K562 (cell line): ENCODE measurements around the gene SRPX. TPM values are rescaled to one million over a fixed set of nuclear protein-coding genes. Genes with fewer than 3 reads are reported as not detected.

Source experiments
- ATAC-seq: fragments of 200-7000 bp; cut with Tn5 transposase; 3 replicates; pipeline ENCODE4 v1.9.1; 2020; ENCODE audit warnings: moderate library complexity
- BruUV-seq: library from RNA; stranded (reverse); fragments of 400-500 nt; replicated peaks from 2 replicates; lab custom pipeline; 2021; lab: Mats Ljungman, UMichigan
- CTCF ChIA-PET: fragments of 300-600 bp; formaldehyde crosslinking; extraction: SDS; loops from one replicate; lab custom pipeline; 2021; ENCODE audit warnings: low intra/inter-chr PET ratio; lab: Yijun Ruan, JAX
- POLR2A ChIA-PET: fragments of 300-600, 350-650 bp; sonication (Branson Sonifier 250); formaldehyde crosslinking; extraction: SDS; loops from one replicate; lab custom pipeline; 2021; ENCODE audit warnings: antibody characterized with exemption, inconsistent platforms; lab: Yijun Ruan, JAX
- DNase-seq, 4 experiments: peaks; one replicate each; pipeline versions ENCODE4 v3.0.0 to v3.0.0-alpha.2; 2011 to 2018; ENCODE audit warnings: low spot score in 3 of 4, mixed read lengths in 3 of 4; ENCODE audit errors: extremely low read depth in 1 of 4
- FAIRE-seq: peaks from 2 replicates; lab custom pipeline; 2011; peaks lifted over from hg19 to GRCh38; lab: Jason Lieb, UNC
- H2AFZ ChIP-seq: 2 replicates; pipeline ENCODE4 v1.6.0; 2011; ENCODE audit warnings: low read depth, low read length, control low read depth, inconsistent platforms
- H3K27ac ChIP-seq: fragments of 200-600 bp; 3 replicates; pipeline ENCODE4 v1.8.0; 2011; ENCODE audit warnings: low read depth, mild to moderate bottlenecking, control low read depth, inconsistent platforms, low read length, moderate library complexity, mixed read lengths; ENCODE audit errors: extremely low read depth
- H3K27me3 ChIP-seq, 2 experiments: fragments of 300-600 bp in 1 of 2; 2 replicates in 1 of 2; 3 replicates in 1 of 2; pipeline versions ENCODE4 v1.6.0 to v1.8.0; 2011; ENCODE audit warnings: inconsistent platforms in 2 of 2, low read length in 2 of 2, mild to moderate bottlenecking in 1 of 2, mixed read lengths in 1 of 2, moderate library complexity in 1 of 2; ENCODE audit not compliant: control insufficient read depth in 2 of 2, insufficient read depth in 2 of 2
- H3K36me3 ChIP-seq: fragments of 300-600 bp; 3 replicates; pipeline ENCODE4 v1.8.0; 2011; ENCODE audit warnings: mild to moderate bottlenecking, low read length, inconsistent platforms; ENCODE audit not compliant: control insufficient read depth, insufficient read depth
- H3K4me1 ChIP-seq, 2 experiments: fragments of 200-600 bp in 1 of 2; replicated peaks in 1 of 2; 2 replicates in 1 of 2; 3 replicates in 1 of 2; pipeline versions ENCODE4 v1.5.1 to v1.8.0; 2011; ENCODE audit warnings: inconsistent platforms in 2 of 2, low read length in 2 of 2, mild to moderate bottlenecking in 1 of 2, mixed read lengths in 1 of 2, moderate library complexity in 1 of 2; ENCODE audit not compliant: control insufficient read depth in 2 of 2, insufficient read depth in 2 of 2
- H3K4me2 ChIP-seq: 2 replicates; pipeline ENCODE4 v1.6.1; 2011; ENCODE audit warnings: low read length, control low read depth, inconsistent platforms, mixed read lengths; ENCODE audit not compliant: insufficient read depth
- H3K4me3 ChIP-seq: fragments of 200-600 bp; sonication (generic), shearing (Covaris generic); 2 replicates; pipeline ENCODE4 v1.5.1; 2016; ENCODE audit warnings: control low read depth, inconsistent platforms
- H3K79me2 ChIP-seq: fragments of 200-600 bp; 3 replicates; pipeline ENCODE4 v1.8.0; 2011; ENCODE audit warnings: low read length, inconsistent platforms; ENCODE audit not compliant: control insufficient read depth, insufficient read depth
- H3K9ac ChIP-seq, 2 experiments: 2 replicates each; pipeline versions ENCODE4 v1.6.0 to v1.6.1; 2011; ENCODE audit warnings: low read depth in 2 of 2, low read length in 2 of 2, control low read depth in 1 of 2, inconsistent platforms in 1 of 2, mild to moderate bottlenecking in 1 of 2, mixed read lengths in 1 of 2; ENCODE audit not compliant: insufficient read depth in 1 of 2
- H3K9me1 ChIP-seq: one replicate; pipeline ENCODE4 v1.6.0; 2011; ENCODE audit warnings: inconsistent platforms, mild to moderate bottlenecking, low read length, moderate library complexity; ENCODE audit not compliant: control insufficient read depth, insufficient read depth
- H3K9me3 ChIP-seq: replicated peaks from 2 replicates; pipeline ENCODE4 v1.5.1; 2011; ENCODE audit warnings: low read depth, low read length, inconsistent platforms; ENCODE audit not compliant: control insufficient read depth, insufficient read depth
- H4K20me1 ChIP-seq: replicated peaks from 2 replicates; pipeline ENCODE4 v1.6.1; 2011; ENCODE audit warnings: low read length, inconsistent platforms, mixed read lengths; ENCODE audit not compliant: control insufficient read depth, insufficient read depth
- ASH1L ChIP-seq: fragments of 450-650 bp; IDR thresholded peaks from 2 replicates; pipeline ENCODE4 v1.6.1; 2018; ENCODE audit warnings: borderline replicate concordance, mild to moderate bottlenecking, low read depth; ENCODE audit not compliant: partially characterized antibody
- EP300 ChIP-seq: IDR thresholded peaks from 2 replicates; pipeline ENCODE4 v1.6.1; 2012; ENCODE audit warnings: low read length, improper control_type of control experiment
- HOXB6 ChIP-seq: fragments of 250-450 bp; sonication (Bioruptor Pico); IDR thresholded peaks from 2 replicates; pipeline ENCODE4 v1.5.1; 2022; ENCODE audit warnings: mild to moderate bottlenecking, borderline replicate concordance
- NEUROD1 ChIP-seq: fragments of 150-350 bp; IDR thresholded peaks from 2 replicates; pipeline ENCODE4 v1.6.1; 2014; ENCODE audit warnings: borderline replicate concordance, low read length, low read depth; ENCODE audit not compliant: partially characterized antibody
- NR1H2 ChIP-seq: sonication (generic); formaldehyde crosslinking; IDR thresholded peaks from 2 replicates; pipeline ENCODE4 v1.4.0; 2020; ENCODE audit warnings: mild to moderate bottlenecking, missing genetic modification reagents
- POLR2B ChIP-seq: fragments of 450-650 bp; IDR thresholded peaks from 2 replicates; pipeline ENCODE4 v1.6.1; 2018; ENCODE audit warnings: low read depth; ENCODE audit not compliant: partially characterized antibody
- PYGO2 ChIP-seq: fragments of 450-650 bp; IDR thresholded peaks from 2 replicates; pipeline ENCODE4 v1.6.1; 2016; ENCODE audit warnings: mild to moderate bottlenecking, missing genetic modification characterization, moderate library complexity, missing compliant biosample characterization
- RNF2 ChIP-seq: sonication (generic); IDR thresholded peaks from 2 replicates; pipeline ENCODE4 v1.6.1; 2016
- ZFP36 ChIP-seq: fragments of 150-350 bp; IDR thresholded peaks from 2 replicates; pipeline ENCODE4 v1.6.1; 2018; ENCODE audit warnings: low read length, low read depth; ENCODE audit not compliant: partially characterized antibody
- ZNF324 ChIP-seq: fragments of 250-450 bp; sonication (Bioruptor Pico); IDR thresholded peaks from 2 replicates; pipeline ENCODE4 v1.4.0; 2020; ENCODE audit warnings: mild to moderate bottlenecking
- in situ Hi-C: fragments of 300-500 bp; cut with MboI; formaldehyde crosslinking; loops from 4 replicates; pipeline ENCODE4 v1.15.0; 2018; ENCODE audit warnings: inconsistent platforms, mixed read lengths
- intact Hi-C: fragments of 100-400 bp; cut with micrococcal nuclease; formaldehyde crosslinking; loops from 2 replicates; pipeline ENCODE4 v1.14.2; 2022
- polyA plus RNA-seq, 8 experiments: library from polyadenylated mRNA; depleted of rRNA in 4 of 8; stranded (reverse) in 5 of 8; unstranded in 3 of 8; fragments of >200 nt; fragmentation: Nextera tagmentation in 2 of 8; fragmentation: Illumina TruSeq in 1 of 8; extraction: Ambion mirVana in 2 of 8; extraction: Trizol in 1 of 8; gene quantifications; 2 replicates each; pipeline versions ENCODE4 v1.2.1 to v1.2.3, GENCODE V29; 2011 to 2014; ENCODE audit warnings: inconsistent platforms in 1 of 8, missing spikeins in 1 of 8
- total RNA-seq, 7 experiments: library from RNA; depleted of rRNA in 6 of 7; stranded (reverse); fragments of >200 nt in 6 of 7; fragmentation: Illumina TruSeq in 2 of 7; extraction: Trizol in 2 of 7; gene quantifications; 2 replicates each; pipeline versions ENCODE4 v1.2.1 to v1.2.3, GENCODE V29; 2011 to 2021; ENCODE audit warnings: low replicate concordance in 1 of 7

SRPX gene
- total and polyA plus RNA-seq, 9 of the 15 experiments (the other 6 are each of a cell fraction or from before 2014, with no cell fraction given) = 0.11 to 0.77 (median 0.38) TPM; not detected in 2

GRCh38 chrX:38102240-38102639 is 118.4 kb downstream of the SRPX start (continued):
- no peak for TF ChIP-seq POLR2B
- TF ChIP-seq HOXB6 (CRISPR knock-in tag) = no peak
- TF ChIP-seq, all 486 proteins: peak for 7

- no peak for DNase-seq
- TF ChIP-seq NR1H2 (CRISPR knock-in tag) (no peak), RNF2 (no peak), PYGO2 (no peak), ZFP36 (no peak), EP300 (no peak), ZNF324 (CRISPR knock-in tag) (peak; percentile 95), ASH1L (no peak), NEUROD1 (no peak)
These were observed 121.0 kb downstream of the SRPX start for GRCh38 chrX:38099688-38100087.

More at GRCh38 chrX:38099688-38100087, 121.0 kb downstream of the SRPX start:
- H3K9ac ChIP-seq = no peak overlapping the region
- H3K27me3 ChIP-seq = no peaks in the 10 kb centered on the region
- H3K9me3 ChIP-seq = 0 out of 2 replicates have a peak, but pooled peaks cover 1% of the 10 kb centered on the region
- H3K36me3 ChIP-seq = no peaks in the 10 kb centered on the region
- ATAC-seq = no peak
- CTCF ChIA-PET = no interaction called here
- no peak overlapping the region for H3K4me2 ChIP-seq
- no peak overlapping the region for H3K4me3 ChIP-seq
- H4K20me1 ChIP-seq = no peaks in the 10 kb centered on the region
- POLR2A ChIA-PET = no interaction called here
- intact Hi-C loops (no loop called here), in situ Hi-C loops (no loop called here)
- H3K27ac ChIP-seq = no peak overlapping the region
- BruUV-seq = no TSS peak
- H3K4me1 ChIP-seq = no peaks in the 10 kb centered on the region; a peak in 1 of 5 replicates
- H3K9me1 ChIP-seq = no peaks in the 10 kb centered on the region
- no peaks in the 10 kb centered on the region for H3K79me2 ChIP-seq
- FAIRE-seq = no peak
- H2AFZ ChIP-seq = no peak overlapping the region

Other genes starting within 250 kb of the SRPX start
- gene SYTL5, start 214.3 kb downstream of the SRPX start, total RNA-seq (2014; rRNA removed) = 0.09 TPM in 1 of 2 replicates, not detected in the other
- 0.11 and 0.22 TPM in 2 replicates for gene SYTL5, start 214.3 kb downstream of the SRPX start, total RNA-seq (2014; rRNA removed; fragmentation: Illumina TruSeq; extraction: Trizol)
- gene SYTL5, start 214.3 kb downstream of the SRPX start, total RNA-seq (2015; rRNA removed; fragmentation: Illumina TruSeq; extraction: Trizol) = 0.07 and 0.08 TPM in 2 replicates
- gene SYTL5, start 214.3 kb downstream of the SRPX start, total RNA-seq (2021) = 0.09 TPM in 2 replicates
- gene SYTL5, start 214.3 kb downstream of the SRPX start, polyA plus RNA-seq (2011; rRNA removed) = 0.03 and 0.25 TPM in 2 replicates
- 0.15 and 0.24 TPM in 2 replicates for gene SYTL5, start 214.3 kb downstream of the SRPX start, polyA plus RNA-seq (2014; fragmentation: Illumina TruSeq; extraction: Trizol)
- under 1 TPM; 0.01 to 0.10 TPM for gene SYTL5, start 214.3 kb downstream of the SRPX start, polyA plus RNA-seq (2014; fragmentation: Nextera tagmentation; extraction: Ambion mirVana)
- 0.03 and 0.13 TPM in 2 replicates for gene SYTL5, start 214.3 kb downstream of the SRPX start, polyA plus RNA-seq (2014; rRNA removed)
- 4.9 and 6.4 TPM in 2 replicates for gene RPGR, start 106.6 kb upstream of the SRPX start, total RNA-seq (2014; rRNA removed)
- 6.1 and 8.0 TPM in 2 replicates for gene RPGR, start 106.6 kb upstream of the SRPX start, total RNA-seq (2014; rRNA removed; fragmentation: Illumina TruSeq; extraction: Trizol)
- gene RPGR, start 106.6 kb upstream of the SRPX start, total RNA-seq (2015; rRNA removed; fragmentation: Illumina TruSeq; extraction: Trizol) = 5.2 and 6.2 TPM in 2 replicates
- 3.9 and 5.7 TPM in 2 replicates for gene RPGR, start 106.6 kb upstream of the SRPX start, total RNA-seq (2021)
- gene RPGR, start 106.6 kb upstream of the SRPX start, polyA plus RNA-seq (2011; rRNA removed) = 3.2 and 3.4 TPM in 2 replicates
- 5.6 and 6.2 TPM in 2 replicates for gene RPGR, start 106.6 kb upstream of the SRPX start, polyA plus RNA-seq (2014; fragmentation: Illumina TruSeq; extraction: Trizol)
- 1 to 10 TPM; 2.1 to 2.7 TPM for gene RPGR, start 106.6 kb upstream of the SRPX start, polyA plus RNA-seq (2014; fragmentation: Nextera tagmentation; extraction: Ambion mirVana)
- 5.8 and 7.9 TPM in 2 replicates for gene RPGR, start 106.6 kb upstream of the SRPX start, polyA plus RNA-seq (2014; rRNA removed)
- gene OTC, start 131.7 kb upstream of the SRPX start, total RNA-seq (2014; rRNA removed) = not detected in 2 replicates
- gene OTC, start 131.7 kb upstream of the SRPX start, total RNA-seq (2014; rRNA removed; fragmentation: Illumina TruSeq; extraction: Trizol) = not detected in 2 replicates
- gene OTC, start 131.7 kb upstream of the SRPX start, total RNA-seq (2015; rRNA removed; fragmentation: Illumina TruSeq; extraction: Trizol) = not detected in 2 replicates
- not detected in 2 replicates for gene OTC, start 131.7 kb upstream of the SRPX start, total RNA-seq (2021)
- not detected in 2 replicates for gene OTC, start 131.7 kb upstream of the SRPX start, polyA plus RNA-seq (2011; rRNA removed)
- gene OTC, start 131.7 kb upstream of the SRPX start, polyA plus RNA-seq (2014; fragmentation: Illumina TruSeq; extraction: Trizol) = not detected in 2 replicates
- not detected for gene OTC, start 131.7 kb upstream of the SRPX start, polyA plus RNA-seq (2014; fragmentation: Nextera tagmentation; extraction: Ambion mirVana)
- not detected in 2 replicates for gene OTC, start 131.7 kb upstream of the SRPX start, polyA plus RNA-seq (2014; rRNA removed)